T47D (cell line): Measurements from ENCODE around the gene MAGEA2.
"Not testable (repeated sequence)": the region's sequence is repeated elsewhere in the genome, so short reads cannot be mapped to it uniquely, and the experiment has no call there.

ENCODE experiments used
- DNase-seq, 2 experiments: peaks; one replicate each; pipeline versions ENCODE4 v3.0.0 to v3.0.0-alpha.2; 2011 to 2012; ENCODE audit warnings: low read depth in 1 of 2, low spot score in 1 of 2
- JUND ChIP-seq: IDR thresholded peaks from 2 replicates; pipeline ENCODE4 v1.6.1; 2012; ENCODE audit warnings: low read depth
- in situ Hi-C: cut with HindIII; loops from 2 replicates; pipeline ENCODE4 v1.10.0; 2016; ENCODE audit warnings: low sequenced_read_pairs, low pct_unique_long_range_greater_than_20kb

Gene MAGEA2

GRCh38 chrX:152753686-152754650 is at the start of gene MAGEA2:
MAGEA2 (minus strand) TSS chrX:152753842; CDS start chrX:152751363, 2,479 bp downstream.
- in situ Hi-C loops, DNase-seq: not testable (repeated sequence)

- TF ChIP-seq JUND: no peak
- DNase-seq: no peak
- in situ Hi-C loops: no loop called here
Observed at GRCh38 chrX:152798945-152799344, 45.3 kb upstream of the MAGEA2 start.

- in situ Hi-C loops, DNase-seq: not testable (repeated sequence)
Observed at GRCh38 chrX:152787062-152787461, 33.4 kb upstream of the MAGEA2 start.

GRCh38 chrX:152769549-152770289 is 16.1 kb upstream of the MAGEA2 start, which contains the start of gene MAGEA6:
MAGEA6 (minus strand) TSS chrX:152769689; CDS start chrX:152767650, 2,039 bp downstream.
- in situ Hi-C loops: not testable (repeated sequence)

GRCh38 chrX:152766562-152766961 is 12.9 kb upstream of the MAGEA2 start:
- in situ Hi-C loops, DNase-seq: not testable (repeated sequence)

More at GRCh38 chrX:152769549-152770289, 16.1 kb upstream of the MAGEA2 start, which contains the start of gene MAGEA6:
- DNase-seq: not testable (repeated sequence)

GRCh38 chrX:152761582-152761981 is 7.9 kb upstream of the MAGEA2 start:
- in situ Hi-C loops: not testable (repeated sequence)

GRCh38 chrX:152759544-152759943 is 5.9 kb upstream of the MAGEA2 start:
- in situ Hi-C loops, DNase-seq: not testable (repeated sequence)

More at GRCh38 chrX:152761582-152761981, 7.9 kb upstream of the MAGEA2 start:
- not testable (repeated sequence) for DNase-seq

- DNase-seq, in situ Hi-C loops: not testable (repeated sequence)
Observed at GRCh38 chrX:152758918-152759317, 5.3 kb upstream of the MAGEA2 start, which contains the start of gene CSAG3. CSAG3 (plus strand) TSS chrX:152759218.

GRCh38 chrX:152754871-152755270 is 1.2 kb upstream of the MAGEA2 start:
- in situ Hi-C loops, DNase-seq: not testable (repeated sequence)

- DNase-seq: no peak
- in situ Hi-C loops: no loop called here
- no peak for TF ChIP-seq JUND
Observed at GRCh38 chrX:152738560-152738959, 15.1 kb downstream of the MAGEA2 start.

- DNase-seq, in situ Hi-C loops: not testable (repeated sequence)
Observed at GRCh38 chrX:152736528-152736927, 17.1 kb downstream of the MAGEA2 start.

GRCh38 chrX:152735860-152736511 is 17.7 kb downstream of the MAGEA2 start:
- in situ Hi-C loops: no loop called here
- TF ChIP-seq JUND: no peak
- no peak for DNase-seq

GRCh38 chrX:152735101-152735500 is 18.5 kb downstream of the MAGEA2 start:
- in situ Hi-C loops: no loop called here

GRCh38 chrX:152734143-152734858 is 19.3 kb downstream of the MAGEA2 start:
- in situ Hi-C loops, DNase-seq: not testable (repeated sequence)

More at GRCh38 chrX:152735101-152735500, 18.5 kb downstream of the MAGEA2 start:
- DNase-seq: no peak
- TF ChIP-seq JUND: no peak
